ENCODE results near the gene SYNGR3.

DNA sequence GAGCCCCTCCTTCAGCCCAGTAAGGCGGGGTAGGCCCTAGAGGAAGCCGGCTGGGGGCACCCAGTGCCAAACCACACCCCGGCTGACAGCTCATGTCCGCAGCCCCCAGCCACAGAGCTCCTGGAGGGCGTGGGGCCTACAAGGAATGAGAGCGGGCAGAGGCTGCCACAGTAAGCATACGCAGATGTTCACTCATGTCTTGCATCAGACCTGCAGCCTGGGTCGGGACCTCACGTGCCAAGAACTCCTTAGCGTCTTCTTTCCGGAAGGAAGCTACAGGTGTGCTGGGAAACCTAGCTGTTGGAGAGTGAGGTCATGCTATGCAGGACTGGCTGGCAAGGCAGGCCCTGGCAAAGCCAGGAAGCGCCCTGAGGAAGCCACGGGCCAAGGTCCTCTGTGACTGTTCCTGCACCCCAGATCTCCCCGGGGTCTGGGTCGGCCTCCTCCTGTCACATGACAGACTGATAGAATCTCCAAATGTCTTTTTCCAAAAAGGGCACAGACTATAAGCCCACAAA, 18.3 kb downstream of the SYNGR3 start:
- TF ChIP-seq, protein P1, sequence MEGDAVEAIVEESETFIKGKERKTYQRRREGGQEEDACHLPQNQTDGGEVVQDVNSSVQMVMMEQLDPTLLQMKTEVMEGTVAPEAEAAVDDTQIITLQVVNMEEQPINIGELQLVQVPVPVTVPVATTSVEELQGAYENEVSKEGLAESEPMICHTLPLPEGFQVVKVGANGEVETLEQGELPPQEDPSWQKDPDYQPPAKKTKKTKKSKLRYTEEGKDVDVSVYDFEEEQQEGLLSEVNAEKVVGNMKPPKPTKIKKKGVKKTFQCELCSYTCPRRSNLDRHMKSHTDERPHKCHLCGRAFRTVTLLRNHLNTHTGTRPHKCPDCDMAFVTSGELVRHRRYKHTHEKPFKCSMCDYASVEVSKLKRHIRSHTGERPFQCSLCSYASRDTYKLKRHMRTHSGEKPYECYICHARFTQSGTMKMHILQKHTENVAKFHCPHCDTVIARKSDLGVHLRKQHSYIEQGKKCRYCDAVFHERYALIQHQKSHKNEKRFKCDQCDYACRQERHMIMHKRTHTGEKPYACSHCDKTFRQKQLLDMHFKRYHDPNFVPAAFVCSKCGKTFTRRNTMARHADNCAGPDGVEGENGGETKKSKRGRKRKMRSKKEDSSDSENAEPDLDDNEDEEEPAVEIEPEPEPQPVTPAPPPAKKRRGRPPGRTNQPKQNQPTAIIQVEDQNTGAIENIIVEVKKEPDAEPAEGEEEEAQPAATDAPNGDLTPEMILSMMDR (IDR thresholded peaks at IDR 0.05): no peak
- TF ChIP-seq POLR2A (IDR thresholded peaks at IDR 0.05): no peak
